IPS-NIHi7 (cell line): ENCODE measurements around the gene MYH13.

Experiments used
- DNase-seq: peaks from one replicate; pipeline ENCODE4 v3.0.0; 2012; ENCODE audit warnings: mixed read lengths; ENCODE audit errors: extremely low spot score

MYH13 gene

DNA sequence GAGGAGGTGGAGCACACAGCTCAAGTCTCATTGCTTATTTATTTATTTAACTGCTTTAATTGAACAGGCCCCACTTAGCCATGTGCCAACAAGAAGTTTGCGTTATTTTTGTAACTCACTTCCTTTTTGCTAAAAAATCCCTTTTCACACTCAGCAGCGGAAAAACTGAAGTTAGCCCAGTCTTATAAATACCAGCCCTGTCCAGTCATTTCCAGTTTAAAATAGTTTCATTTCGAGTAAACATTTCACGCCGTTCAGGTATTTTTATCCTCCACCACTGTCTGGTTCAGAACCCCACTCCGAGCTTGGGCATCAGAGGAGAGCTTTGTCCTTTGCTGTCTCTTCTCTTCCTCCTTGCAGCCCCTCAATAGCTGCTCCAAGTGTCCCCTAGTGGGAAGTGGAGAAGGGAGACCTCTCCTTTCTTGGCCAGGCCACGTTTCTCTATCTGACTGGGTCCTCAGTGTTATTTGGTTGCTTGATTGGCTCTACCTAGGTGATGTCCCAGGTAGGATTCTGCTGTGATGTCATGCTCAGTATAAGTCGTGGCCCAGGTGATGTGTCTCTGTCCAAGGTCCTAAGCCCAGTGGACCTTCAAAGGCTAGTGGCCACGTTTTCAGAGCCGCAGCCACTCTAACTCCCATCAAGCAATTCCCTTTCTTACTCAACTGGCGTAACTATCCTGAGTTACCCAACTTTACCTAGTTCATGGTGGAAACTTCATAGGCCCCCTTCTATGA is 121.4 kb downstream of the MYH13 start:
- no peak for DNase-seq
